A549 (cell line): ENCODE measurements around the gene CDKN2D.
"Not testable (repeated sequence)": the region's sequence is repeated elsewhere in the genome, so short reads cannot be mapped to it uniquely, and the experiment has no call there.

Source experiments
- ATOH8 ChIP-seq: fragments of 250-450 bp; sonication (Bioruptor Pico); IDR thresholded peaks from 2 replicates; pipeline ENCODE4 v1.5.0; 2020; ENCODE audit warnings: low read depth, mild to moderate bottlenecking, moderate library complexity
- CHD2 ChIP-seq: fragments of 150-350 bp; IDR thresholded peaks from 2 replicates; pipeline ENCODE4 v1.6.1; 2014; ENCODE audit warnings: low read length; ENCODE audit not compliant: partially characterized antibody
- CTCF ChIP-seq: fragments of >200 bp; sonication (Bioruptor Twin); formaldehyde crosslinking; IDR thresholded peaks from 3 replicates; pipeline ENCODE4 v1.5.1; 2016
- EHMT2 ChIP-seq: fragments of 200-600 bp; sonication (generic); IDR thresholded peaks from 2 replicates; pipeline ENCODE4 v1.6.1; 2016; ENCODE audit warnings: antibody characterized with exemption, low read depth, mild to moderate bottlenecking, moderate library complexity
- EP300 ChIP-seq, 2 experiments: fragments of >200 bp; sonication (Bioruptor Twin); formaldehyde crosslinking; IDR thresholded peaks; 2 replicates in 1 of 2; 3 replicates in 1 of 2; pipeline ENCODE4 v1.6.1; 2016 to 2017
- ESRRA ChIP-seq: fragments of 150-350 bp; IDR thresholded peaks from 2 replicates; pipeline ENCODE4 v1.6.1; 2014; ENCODE audit warnings: mild to moderate bottlenecking, low read length, borderline replicate concordance
- MAX ChIP-seq: IDR thresholded peaks from 2 replicates; pipeline ENCODE4 v1.6.1; 2012
- POLR2A ChIP-seq: IDR thresholded peaks from 2 replicates; pipeline ENCODE4 v1.6.1; 2012; ENCODE audit warnings: mild to moderate bottlenecking, low read length
- RAD21 ChIP-seq, 2 experiments: fragments of >200 bp in 1 of 2; sonication (Bioruptor Twin) in 1 of 2; formaldehyde crosslinking in 1 of 2; IDR thresholded peaks in 1 of 2; conservative IDR thresholded peaks in 1 of 2; 2 replicates in 1 of 2; 3 replicates in 1 of 2; pipeline ENCODE4 v1.6.1; 2012 to 2018; ENCODE audit warnings: inconsistent platforms in 1 of 2
- ZNF302 ChIP-seq: fragments of 250-450 bp; sonication (Bioruptor Pico); IDR thresholded peaks from 2 replicates; pipeline ENCODE4 v1.9.0; 2021; ENCODE audit warnings: inconsistent platforms, mild to moderate bottlenecking, moderate library complexity
- ZSCAN20 ChIP-seq: fragments of 250-450 bp; sonication (Bioruptor Pico); IDR thresholded peaks from 2 replicates; pipeline ENCODE4 v1.8.0; 2022; ENCODE audit warnings: mild to moderate bottlenecking, moderate library complexity

- TF ChIP-seq ATOH8; CTCF; ZSCAN20 (CRISPR knock-in tag); POLR2A; EHMT2; RAD21 (conservative IDR thresholded peaks at IDR 0.05 in 1 of 2, IDR thresholded peaks at IDR 0.05 in 1 of 2); ESRRA; ZNF302 (CRISPR knock-in tag); MAX; CHD2; EP300 (IDR thresholded peaks at IDR 0.05): not testable (repeated sequence)
Measured at GRCh38 chr19:10526887-10527286, 41.9 kb downstream of the CDKN2D start.
